Measurements from ENCODE around the gene SENP1.

The SENP1 gene

GRCh38 chr12:48067250-48067938 is 38.5 kb downstream of the SENP1 start:
- DNase-seq (ENCODE audit: low read depth) = no peak

GRCh38 chr12:48065041-48065440 is 40.8 kb downstream of the SENP1 start:
- no peak for DNase-seq (ENCODE audit: low read depth)

GRCh38 chr12:48063530-48063929 is 42.3 kb downstream of the SENP1 start:
- DNase-seq (ENCODE audit: low read depth) = no peak

GRCh38 chr12:48061938-48062719 is 43.8 kb downstream of the SENP1 start:
- DNase-seq (ENCODE audit: low read depth) = no peak

- DNase-seq (ENCODE audit: low read depth) = no peak
Observed at GRCh38 chr12:48060474-48060873, 45.4 kb downstream of the SENP1 start.

- no peak for DNase-seq (ENCODE audit: low read depth)
Observed at GRCh38 chr12:48058771-48059170, 47.1 kb downstream of the SENP1 start.

GRCh38 chr12:48054955-48055821 is 50.7 kb downstream of the SENP1 start:
- DNase-seq (ENCODE audit: low read depth) = no peak

GRCh38 chr12:48053883-48054282 is 52.0 kb downstream of the SENP1 start:
- no peak for DNase-seq (ENCODE audit: low read depth)

- DNase-seq (ENCODE audit: low read depth) = no peak
Observed at GRCh38 chr12:48053122-48053521, 52.8 kb downstream of the SENP1 start.

GRCh38 chr12:48051681-48052080 is 54.2 kb downstream of the SENP1 start:
- no peak for DNase-seq (ENCODE audit: low read depth)

- no peak for DNase-seq (ENCODE audit: low read depth)
Observed at GRCh38 chr12:48050174-48050573, 55.7 kb downstream of the SENP1 start.

GRCh38 chr12:48045965-48046518 is 59.8 kb downstream of the SENP1 start:
- no peak for DNase-seq (ENCODE audit: low read depth)

- DNase-seq (ENCODE audit: low read depth) = no peak
Observed at GRCh38 chr12:48045061-48045846, 60.6 kb downstream of the SENP1 start.

- no peak for DNase-seq (ENCODE audit: low read depth)
Observed at GRCh38 chr12:48044396-48044795, 61.5 kb downstream of the SENP1 start.

GRCh38 chr12:48043771-48044170 is 62.1 kb downstream of the SENP1 start:
- DNase-seq (ENCODE audit: low read depth) = no peak

- no peak for DNase-seq (ENCODE audit: low read depth)
Observed at GRCh38 chr12:48041591-48042423, 64.1 kb downstream of the SENP1 start.

- DNase-seq (ENCODE audit: low read depth) = no peak
Observed at GRCh38 chr12:48040354-48040753, 65.5 kb downstream of the SENP1 start.

GRCh38 chr12:48039151-48039550 is 66.7 kb downstream of the SENP1 start:
- DNase-seq (ENCODE audit: low read depth) = no peak

GRCh38 chr12:48038085-48038484 is 67.8 kb downstream of the SENP1 start:
- DNase-seq (ENCODE audit: low read depth) = no peak

GRCh38 chr12:48037267-48037915 is 68.5 kb downstream of the SENP1 start:
- no peak for DNase-seq (ENCODE audit: low read depth)

Data from stimulated activated CD8-positive, alpha-beta memory T cell treated with anti-CD3 and anti-CD28 coated beads, Interleukin-7, amount 100 ng/mL, for 24 hours (primary cell).